ENCODE data around the gene CUEDC1. TPM values are rescaled to one million over a fixed set of nuclear protein-coding genes. Genes with fewer than 3 reads are reported as not detected.

CUEDC1 gene
- total and polyA plus RNA-seq, 2 experiments from 2014 or later, result 11.1 to 13.6 TPM

- 96 to 100% methylated on average over 2 of the region's 2 CpGs for WGBS, 2 experiments (ENCODE audit: low coverage in 1 of 2, low lambda C conversion rate in 2 of 2, missing lambda C conversion rate in 2 of 2)
- no peaks in the 10 kb centered on the region for H3K9me2 ChIP-seq (ENCODE audit: insufficient read depth)
- H2AFZ ChIP-seq, result no peak overlapping the region
- TF ChIP-seq EZH2phosphoT487 (IDR thresholded peaks at IDR 0.05; ENCODE audit: insufficient read depth, low read depth) (no peak), EZH2 (IDR thresholded peaks at IDR 0.05; ENCODE audit: insufficient read depth, poor library complexity, severe bottlenecking) (no peak)
- H3F3A ChIP-seq (ENCODE audit: insufficient read depth), result peaks cover 25% of the 10 kb centered on the region
- no peak overlapping the region for H3K4me3 ChIP-seq
- no peak overlapping the region for H3K9ac ChIP-seq
- H3K4me2 ChIP-seq (ENCODE audit: unreplicated experiment), result no peak overlapping the region
- H3K9me3 ChIP-seq (ENCODE audit: low read depth), result no peaks in the 10 kb centered on the region
- H3K79me2 ChIP-seq (ENCODE audit: insufficient read depth), result peaks cover 97% of the 10 kb centered on the region
- no peaks in the 10 kb centered on the region for H3K27me3 ChIP-seq (replicated peaks; ENCODE audit: insufficient read depth)
- H4K20me1 ChIP-seq (ENCODE audit: insufficient read depth), result no peaks in the 10 kb centered on the region
- no peak overlapping the region for H3K27ac ChIP-seq
- peaks cover 23% of the 10 kb centered on the region for H3K4me1 ChIP-seq (ENCODE audit: insufficient read depth)
- no peak for DNase-seq
- no peaks in the 10 kb centered on the region for H3K36me3 ChIP-seq (ENCODE audit: low read depth)
- in situ Hi-C loops (cut with MboI), result no loop called here
Measured at GRCh38 chr17:57937492-57937891, 17.7 kb downstream of the CUEDC1 start.

- Histone ChIP-seq H3K27me3 (replicated peaks; ENCODE audit: insufficient read depth) (no peaks in the 10 kb centered on the region), H3K4me3 (peak overlapping the region; percentile 31), H3K9me3 (ENCODE audit: low read depth) (no peaks in the 10 kb centered on the region), H3K27ac (peak overlapping the region; percentile 95), H3K79me2 (ENCODE audit: insufficient read depth) (peaks cover 97% of the 10 kb centered on the region), H3K9me2 (ENCODE audit: insufficient read depth) (no peaks in the 10 kb centered on the region), H3K4me1 (ENCODE audit: insufficient read depth) (peaks cover 20% of the 10 kb centered on the region), H3F3A (ENCODE audit: insufficient read depth) (peaks cover 13% of the 10 kb centered on the region), H2AFZ (0 out of 2 replicates have a peak overlapping the region, but pooled peaks have one; percentile 2), H3K4me2 (ENCODE audit: unreplicated experiment) (peak overlapping the region; percentile 78), H4K20me1 (ENCODE audit: insufficient read depth) (no peaks in the 10 kb centered on the region), H3K9ac (peak overlapping the region; percentile 87), H3K36me3 (ENCODE audit: low read depth) (no peaks in the 10 kb centered on the region)
- DNase-seq, result peak; percentile 77
- in situ Hi-C loops (cut with MboI), result no loop called here
- 28 to 29% methylated on average over 8 to 11 of the region's 11 CpGs for WGBS, 2 experiments (ENCODE audit: low coverage in 1 of 2, low lambda C conversion rate in 2 of 2, missing lambda C conversion rate in 2 of 2)
- no peak for TF ChIP-seq EZH2 (IDR thresholded peaks at IDR 0.05; ENCODE audit: insufficient read depth, poor library complexity, severe bottlenecking)
- no peak for TF ChIP-seq EZH2phosphoT487 (IDR thresholded peaks at IDR 0.05; ENCODE audit: insufficient read depth, low read depth)
Measured at GRCh38 chr17:57935833-57936807, 19.1 kb downstream of the CUEDC1 start.

DNA sequence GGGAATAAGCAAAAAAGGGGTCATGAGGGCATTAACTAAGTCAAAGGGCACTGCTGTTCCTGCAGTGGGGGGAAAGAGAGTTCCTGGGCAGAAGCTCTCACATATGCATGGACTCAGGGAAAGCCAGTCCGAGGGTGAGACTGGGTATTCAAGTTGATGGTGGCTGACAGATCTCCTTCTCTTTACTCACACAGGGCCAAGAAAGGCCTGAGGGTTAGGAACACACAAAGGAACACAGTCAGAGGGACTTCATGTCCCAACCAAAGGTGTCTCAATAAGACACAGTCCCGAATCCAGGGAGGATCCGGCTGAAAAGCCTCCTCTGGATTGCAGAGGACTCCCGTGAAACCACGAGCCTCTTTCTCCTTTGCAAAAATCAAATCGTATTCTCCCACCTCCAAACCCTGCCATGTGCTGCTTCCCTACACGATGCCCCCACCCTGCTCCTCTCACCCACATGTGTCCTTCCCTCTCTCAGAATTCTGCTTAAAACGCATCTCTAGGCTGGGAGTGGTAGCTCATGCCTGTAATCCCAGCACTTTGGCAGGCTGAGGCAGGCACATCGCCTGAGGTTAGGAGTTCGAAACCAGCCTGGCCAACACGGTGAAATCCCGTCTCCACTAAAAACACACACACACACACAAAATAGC lies 23.6 kb downstream of the CUEDC1 start:
- no peaks in the 10 kb centered on the region for H3K9me3 ChIP-seq (ENCODE audit: low read depth)

DNA sequence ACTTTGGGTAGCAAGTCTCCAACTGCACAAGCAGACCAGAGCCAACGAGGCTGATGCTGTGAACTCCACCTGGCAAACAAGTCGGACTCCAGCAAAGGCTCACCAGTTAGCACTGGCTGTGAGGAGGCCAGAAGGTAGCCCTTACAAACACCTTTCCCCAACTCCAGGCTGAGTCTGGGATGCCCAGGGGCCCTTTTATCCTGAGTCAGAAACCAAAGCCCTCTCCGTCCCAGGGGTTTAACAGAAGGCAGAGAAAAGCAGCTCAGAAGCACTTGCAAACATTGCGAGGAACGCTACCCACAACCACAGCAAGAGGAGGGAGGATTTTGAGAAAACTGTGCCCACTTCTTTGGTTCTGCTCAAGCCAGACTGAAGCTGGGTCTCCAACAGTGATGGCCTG lies 25.0 kb downstream of the CUEDC1 start:
- 0 out of 2 replicates have a peak, but pooled peaks cover 5% of the 10 kb centered on the region for H4K20me1 ChIP-seq (ENCODE audit: insufficient read depth)
- H3K9ac ChIP-seq, result no peak overlapping the region
- TF ChIP-seq EZH2phosphoT487 (IDR thresholded peaks at IDR 0.05; ENCODE audit: insufficient read depth, low read depth) (no peak), EZH2 (IDR thresholded peaks at IDR 0.05; ENCODE audit: insufficient read depth, poor library complexity, severe bottlenecking) (no peak)
- no peaks in the 10 kb centered on the region for H3K9me2 ChIP-seq (ENCODE audit: insufficient read depth)
- DNase-seq, result no peak
- no peaks in the 10 kb centered on the region for H3K9me3 ChIP-seq (ENCODE audit: low read depth)
- H3K4me2 ChIP-seq (ENCODE audit: unreplicated experiment), result no peak overlapping the region
- H3K27me3 ChIP-seq (replicated peaks; ENCODE audit: insufficient read depth), result no peaks in the 10 kb centered on the region
- no peaks in the 10 kb centered on the region for H3K36me3 ChIP-seq (ENCODE audit: low read depth)
- WGBS, 2 experiments (ENCODE audit: low coverage in 1 of 2, low lambda C conversion rate in 2 of 2, missing lambda C conversion rate in 2 of 2), result 99 to 100% methylated on average over 5 of the region's 5 CpGs
- H3F3A ChIP-seq (ENCODE audit: insufficient read depth), result 0 out of 2 replicates have a peak, but pooled peaks cover 6% of the 10 kb centered on the region
- H3K79me2 ChIP-seq (ENCODE audit: insufficient read depth), result peaks cover 96% of the 10 kb centered on the region
- in situ Hi-C loops (cut with MboI), result no loop called here
- no peak overlapping the region for H3K4me3 ChIP-seq
- H3K27ac ChIP-seq, result no peak overlapping the region
- peaks cover 19% of the 10 kb centered on the region for H3K4me1 ChIP-seq (ENCODE audit: insufficient read depth)
- no peak overlapping the region for H2AFZ ChIP-seq

More for the DNA sequence above, 23.6 kb downstream of the CUEDC1 start:
- Histone ChIP-seq H3F3A (ENCODE audit: insufficient read depth) (peaks cover 13% of the 10 kb centered on the region), H3K36me3 (ENCODE audit: low read depth) (no peaks in the 10 kb centered on the region), H3K9ac (no peak overlapping the region), H3K9me2 (ENCODE audit: insufficient read depth) (no peaks in the 10 kb centered on the region), H3K79me2 (ENCODE audit: insufficient read depth) (peaks cover 96% of the 10 kb centered on the region), H3K4me1 (ENCODE audit: insufficient read depth) (peaks cover 31% of the 10 kb centered on the region), H3K27me3 (replicated peaks; ENCODE audit: insufficient read depth) (no peaks in the 10 kb centered on the region), H3K4me3 (no peak overlapping the region), H3K4me2 (ENCODE audit: unreplicated experiment) (no peak overlapping the region), H4K20me1 (ENCODE audit: insufficient read depth) (0 out of 2 replicates have a peak, but pooled peaks cover 5% of the 10 kb centered on the region), H2AFZ (no peak overlapping the region), H3K27ac (no peak overlapping the region)
- WGBS, 2 experiments (ENCODE audit: low coverage in 1 of 2, low lambda C conversion rate in 2 of 2, missing lambda C conversion rate in 2 of 2), result 79 to 86% methylated on average over 12 of the region's 12 CpGs
- in situ Hi-C loops (cut with MboI), result no loop called here
- no peak for DNase-seq
- TF ChIP-seq EZH2 (IDR thresholded peaks at IDR 0.05; ENCODE audit: insufficient read depth, poor library complexity, severe bottlenecking) (no peak), EZH2phosphoT487 (IDR thresholded peaks at IDR 0.05; ENCODE audit: insufficient read depth, low read depth) (no peak)
